Upper lobe of left lung (tissue), 4 donors: Measurements from ENCODE around the gene PSME2.
"Not testable (repeated sequence)": the region's sequence is repeated elsewhere in the genome, so short reads cannot be mapped to it uniquely, and the experiment has no call there.

Experiments
- POLR2A ChIP-seq, 4 donors: fragments of 450-650 bp; IDR thresholded peaks; one replicate each; pipeline ENCODE4 v1.5.1; 2016 to 2017; ENCODE audit warnings: antibody characterized with exemption in 4 of 4, mild to moderate bottlenecking in 2 of 4
- POLR2AphosphoS5 ChIP-seq, 2 donors: sonication (generic); formaldehyde crosslinking; IDR thresholded peaks; one replicate each; pipeline ENCODE4 v1.5.1; 2017; ENCODE audit warnings: antibody characterized with exemption in 2 of 2
- TF ChIP-seq, protein P1 (sequence below), 6 experiments: fragments of 450-650 bp in 4 of 6; fragments of 200-600 bp in 2 of 6; sonication (generic) in 2 of 6; IDR thresholded peaks; one replicate each; pipeline ENCODE4 v1.5.1; 2016 to 2019; ENCODE audit warnings: antibody characterized with exemption in 6 of 6

DNA sequence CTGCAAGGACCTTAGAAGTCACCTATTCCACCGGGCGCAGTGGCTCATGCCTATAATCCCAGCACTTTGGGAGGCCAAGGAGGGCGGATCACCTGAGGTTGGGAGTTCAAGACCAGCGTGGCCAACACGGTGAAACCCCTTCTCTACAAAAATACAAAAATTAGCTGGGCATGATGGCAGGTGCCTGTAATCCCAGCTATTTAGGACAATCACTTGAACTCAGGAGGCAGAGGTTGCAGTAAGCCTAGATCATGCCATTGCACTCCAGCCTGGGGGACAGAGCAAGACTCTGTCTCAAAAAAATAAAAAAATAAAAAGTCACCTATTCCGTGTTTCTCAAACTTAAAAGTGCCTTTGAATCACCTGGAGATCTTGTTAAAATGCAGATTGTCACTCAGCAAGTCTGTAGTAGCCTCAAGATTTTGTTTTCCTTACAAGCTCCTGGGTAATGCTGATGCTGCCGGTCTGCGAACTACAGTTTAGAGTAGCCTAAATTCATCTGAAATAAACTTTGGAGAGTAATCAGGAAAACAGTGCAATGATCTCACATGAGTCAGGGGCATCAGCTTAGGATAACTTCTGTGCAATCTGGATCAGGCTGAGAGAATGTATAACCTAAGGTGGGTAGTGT, 40.7 kb downstream of the PSME2 start:
- TF ChIP-seq, protein P1, sequence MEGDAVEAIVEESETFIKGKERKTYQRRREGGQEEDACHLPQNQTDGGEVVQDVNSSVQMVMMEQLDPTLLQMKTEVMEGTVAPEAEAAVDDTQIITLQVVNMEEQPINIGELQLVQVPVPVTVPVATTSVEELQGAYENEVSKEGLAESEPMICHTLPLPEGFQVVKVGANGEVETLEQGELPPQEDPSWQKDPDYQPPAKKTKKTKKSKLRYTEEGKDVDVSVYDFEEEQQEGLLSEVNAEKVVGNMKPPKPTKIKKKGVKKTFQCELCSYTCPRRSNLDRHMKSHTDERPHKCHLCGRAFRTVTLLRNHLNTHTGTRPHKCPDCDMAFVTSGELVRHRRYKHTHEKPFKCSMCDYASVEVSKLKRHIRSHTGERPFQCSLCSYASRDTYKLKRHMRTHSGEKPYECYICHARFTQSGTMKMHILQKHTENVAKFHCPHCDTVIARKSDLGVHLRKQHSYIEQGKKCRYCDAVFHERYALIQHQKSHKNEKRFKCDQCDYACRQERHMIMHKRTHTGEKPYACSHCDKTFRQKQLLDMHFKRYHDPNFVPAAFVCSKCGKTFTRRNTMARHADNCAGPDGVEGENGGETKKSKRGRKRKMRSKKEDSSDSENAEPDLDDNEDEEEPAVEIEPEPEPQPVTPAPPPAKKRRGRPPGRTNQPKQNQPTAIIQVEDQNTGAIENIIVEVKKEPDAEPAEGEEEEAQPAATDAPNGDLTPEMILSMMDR (IDR thresholded peaks at IDR 0.05), result not testable (repeated sequence)
- not testable (repeated sequence) for TF ChIP-seq POLR2AphosphoS5, POLR2A (IDR thresholded peaks at IDR 0.05)
